Measurements from ENCODE around the gene SAFB2.

DNA sequence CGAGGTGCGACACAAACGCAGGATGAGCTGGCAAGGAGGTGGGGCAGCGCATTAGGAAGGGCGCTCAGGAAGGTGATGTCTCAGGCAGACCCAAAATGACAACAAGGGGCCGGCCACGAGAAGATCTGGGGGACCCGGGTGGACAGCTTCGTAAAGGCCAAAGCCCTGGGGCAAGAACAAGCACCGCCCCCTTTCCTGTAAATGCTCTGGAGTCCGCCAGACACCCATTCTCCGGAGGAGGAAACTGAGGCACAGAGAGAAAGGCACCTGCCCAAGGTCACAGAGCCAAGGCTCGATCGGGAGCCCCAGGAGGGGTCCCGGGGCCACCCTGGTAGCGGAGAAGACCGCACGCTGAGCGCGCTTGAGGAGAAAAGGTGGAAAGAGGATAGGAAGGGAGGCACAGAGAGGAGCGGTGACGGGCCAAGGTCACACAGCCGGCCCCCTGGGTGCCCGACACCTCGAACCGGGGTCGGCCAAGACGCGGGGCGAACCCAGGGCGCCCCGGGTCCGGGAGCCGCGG is 571 bp downstream of the SAFB2 start:
- TF ChIP-seq TAF1 (IDR thresholded peaks at IDR 0.05; ENCODE audit: borderline replicate concordance, low read depth, low read length) (no peak), NFIC (IDR thresholded peaks at IDR 0.05; ENCODE audit: borderline replicate concordance) (no peak), POLR2AphosphoS5 (IDR thresholded peaks at IDR 0.05; ENCODE audit: low read depth, low read length) (no peak), GABPA (IDR thresholded peaks at IDR 0.05; ENCODE audit: low read depth) (no peak), EP300 (IDR thresholded peaks at IDR 0.05; ENCODE audit: borderline replicate concordance in 1 of 2, low read depth in 1 of 2, low read length in 1 of 2) (no peak), YY1 (IDR thresholded peaks at IDR 0.05; ENCODE audit: low read depth) (no peak), SMC3 (IDR thresholded peaks at IDR 0.05; ENCODE audit: low read depth, low read length) (no peak), RAD21 (IDR thresholded peaks at IDR 0.05; ENCODE audit: low read length) (no peak), CHD2 (IDR thresholded peaks at IDR 0.05; ENCODE audit: low read length, partially characterized antibody) (no peak), RXRA (IDR thresholded peaks at IDR 0.05; ENCODE audit: borderline replicate concordance, low read depth) (no peak)
- TF ChIP-seq, protein P1, sequence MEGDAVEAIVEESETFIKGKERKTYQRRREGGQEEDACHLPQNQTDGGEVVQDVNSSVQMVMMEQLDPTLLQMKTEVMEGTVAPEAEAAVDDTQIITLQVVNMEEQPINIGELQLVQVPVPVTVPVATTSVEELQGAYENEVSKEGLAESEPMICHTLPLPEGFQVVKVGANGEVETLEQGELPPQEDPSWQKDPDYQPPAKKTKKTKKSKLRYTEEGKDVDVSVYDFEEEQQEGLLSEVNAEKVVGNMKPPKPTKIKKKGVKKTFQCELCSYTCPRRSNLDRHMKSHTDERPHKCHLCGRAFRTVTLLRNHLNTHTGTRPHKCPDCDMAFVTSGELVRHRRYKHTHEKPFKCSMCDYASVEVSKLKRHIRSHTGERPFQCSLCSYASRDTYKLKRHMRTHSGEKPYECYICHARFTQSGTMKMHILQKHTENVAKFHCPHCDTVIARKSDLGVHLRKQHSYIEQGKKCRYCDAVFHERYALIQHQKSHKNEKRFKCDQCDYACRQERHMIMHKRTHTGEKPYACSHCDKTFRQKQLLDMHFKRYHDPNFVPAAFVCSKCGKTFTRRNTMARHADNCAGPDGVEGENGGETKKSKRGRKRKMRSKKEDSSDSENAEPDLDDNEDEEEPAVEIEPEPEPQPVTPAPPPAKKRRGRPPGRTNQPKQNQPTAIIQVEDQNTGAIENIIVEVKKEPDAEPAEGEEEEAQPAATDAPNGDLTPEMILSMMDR (IDR thresholded peaks at IDR 0.05) = no peak
